Mucosa of gallbladder (tissue), 1 donor: Measurements from ENCODE around the gene TP53INP2. TPM values are rescaled to one million over a fixed set of nuclear protein-coding genes. Genes with fewer than 3 reads are reported as not detected.
"Not testable (repeated sequence)": the region's sequence is repeated elsewhere in the genome, so short reads cannot be mapped to it uniquely, and the experiment has no call there.

Source experiments
- DNase-seq: peaks from one replicate; pipeline ENCODE4 v3.0.0-alpha.2; 2020; ENCODE audit warnings: low spot score
- total RNA-seq: library from RNA; stranded (reverse); gene quantifications from one replicate; pipeline ENCODE4 v1.2.1, GENCODE V29; 2021
- donor health status: DM: no; HTN: no; CAD: no.

The TP53INP2 gene
- total RNA-seq, 1 donor from 2014 or later = 59.1 TPM

GRCh38 chr20:34705397-34706301 is 1.5 kb downstream of the TP53INP2 start:
- peak; percentile 32 for DNase-seq

GRCh38 chr20:34706302-34706875 is 2.2 kb downstream of the TP53INP2 start:
- DNase-seq = no peak

- DNase-seq = no peak
Observed at GRCh38 chr20:34706912-34707784, 3.0 kb downstream of the TP53INP2 start.

GRCh38 chr20:34708621-34709043 is 4.5 kb downstream of the TP53INP2 start:
- DNase-seq = peak; percentile 34

GRCh38 chr20:34709044-34709830 is 5.1 kb downstream of the TP53INP2 start:
- peak; percentile 80 for DNase-seq

GRCh38 chr20:34709831-34710567 is 5.9 kb downstream of the TP53INP2 start:
- peak; percentile 72 for DNase-seq

- DNase-seq = no peak
Observed at GRCh38 chr20:34710568-34710839, 6.4 kb downstream of the TP53INP2 start.

GRCh38 chr20:34710861-34711574 is 6.9 kb downstream of the TP53INP2 start:
- DNase-seq = no peak

GRCh38 chr20:34711813-34712430 is 7.8 kb downstream of the TP53INP2 start:
- DNase-seq = no peak

GRCh38 chr20:34712525-34713192 is 8.5 kb downstream of the TP53INP2 start:
- no peak for DNase-seq

GRCh38 chr20:34713194-34713943 is 9.2 kb downstream of the TP53INP2 start:
- DNase-seq = peak; percentile 36

GRCh38 chr20:34713944-34714515 is 9.9 kb downstream of the TP53INP2 start:
- DNase-seq = not testable (repeated sequence)

GRCh38 chr20:34715384-34715783 is 11.2 kb downstream of the TP53INP2 start:
- no peak for DNase-seq

GRCh38 chr20:34716921-34717229 is 12.7 kb downstream of the TP53INP2 start:
- DNase-seq = no peak

GRCh38 chr20:34717230-34718095 is 13.3 kb downstream of the TP53INP2 start:
- DNase-seq = no peak

GRCh38 chr20:34719242-34720017 is 15.3 kb downstream of the TP53INP2 start:
- not testable (repeated sequence) for DNase-seq
